CD4-positive, alpha-beta T cell treated with Interleukin-15 for 1 hour (primary cell): Measurements from ENCODE around the gene ACOT11.

Experiments
- DNase-seq: peaks from one replicate; pipeline ENCODE4 v3.0.0-alpha.2; 2020

Gene ACOT11

DNA sequence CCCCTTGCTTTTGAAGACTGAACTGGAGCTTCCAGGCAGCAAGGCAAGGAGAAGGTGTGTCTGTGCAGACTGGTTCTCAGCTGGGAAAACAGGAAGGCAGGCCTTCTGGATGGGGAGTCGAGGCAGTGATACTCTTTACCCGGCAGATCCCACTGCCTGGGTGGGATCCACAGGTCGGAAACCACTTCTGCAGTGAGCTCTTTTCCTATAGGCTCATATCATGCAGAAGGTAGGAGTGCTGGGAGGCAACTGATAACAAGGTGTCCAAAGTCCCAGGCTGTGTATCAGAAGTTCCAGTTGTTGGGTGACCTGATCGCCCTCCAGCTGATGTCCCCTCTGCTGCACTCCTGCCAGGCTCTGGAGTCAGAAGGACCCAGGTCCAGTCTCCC is 17.1 kb downstream of the ACOT11 start:
- DNase-seq, result no peak

DNA sequence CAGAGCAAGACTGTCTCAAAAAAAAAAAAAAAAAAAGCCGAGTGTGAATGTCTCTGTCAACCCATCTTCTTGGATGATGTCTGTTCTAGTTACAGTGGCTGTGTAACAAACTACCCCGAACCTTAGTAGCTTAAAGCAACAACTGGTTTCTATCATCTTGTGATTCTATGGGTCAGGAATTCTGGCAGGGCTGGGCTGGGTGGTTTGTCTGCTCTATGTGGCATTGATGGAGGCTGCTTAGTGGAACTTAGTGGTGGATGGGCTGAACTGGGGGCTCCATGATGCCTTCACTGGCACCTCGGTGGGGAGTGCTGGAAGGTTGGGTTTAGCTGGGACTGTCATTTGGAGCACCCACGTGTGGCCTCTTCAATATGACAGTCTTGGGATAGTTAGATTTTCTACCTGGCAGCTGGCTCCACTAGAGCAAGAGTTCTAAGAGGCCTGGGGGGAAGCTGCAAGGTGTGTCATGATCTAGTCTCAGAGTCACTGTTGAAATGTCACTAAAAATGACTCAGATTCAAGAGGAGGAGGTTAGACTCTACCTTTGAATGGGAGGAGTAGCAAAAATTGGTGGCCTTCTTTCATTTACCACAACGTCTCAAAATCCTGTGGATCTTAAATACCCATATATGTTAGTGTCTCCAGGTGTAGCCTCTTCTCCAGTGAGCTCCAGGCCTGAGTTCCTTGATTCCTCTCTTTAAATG is 18.6 kb downstream of the ACOT11 start:
- no peak for DNase-seq

DNA sequence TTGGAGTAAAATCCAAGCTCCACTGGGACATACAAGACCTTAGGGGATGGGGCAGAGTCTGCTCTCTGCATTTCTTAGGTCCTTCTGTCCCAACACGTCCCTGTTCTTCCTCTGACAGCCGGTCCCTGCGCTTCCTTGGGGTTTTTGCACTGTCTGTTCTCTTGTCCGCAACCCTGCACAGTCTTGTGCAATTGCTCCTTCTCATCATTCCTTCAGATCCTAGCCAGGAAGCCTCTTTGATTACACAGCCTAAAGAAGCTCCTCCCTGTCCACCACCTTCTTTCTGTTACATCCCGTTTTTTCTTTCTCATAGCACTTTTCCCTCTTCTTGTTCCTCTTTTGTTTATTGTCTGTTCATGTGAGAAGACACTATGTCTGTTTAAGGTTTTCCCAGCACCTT is 19.9 kb downstream of the ACOT11 start:
- DNase-seq, result no peak

DNA sequence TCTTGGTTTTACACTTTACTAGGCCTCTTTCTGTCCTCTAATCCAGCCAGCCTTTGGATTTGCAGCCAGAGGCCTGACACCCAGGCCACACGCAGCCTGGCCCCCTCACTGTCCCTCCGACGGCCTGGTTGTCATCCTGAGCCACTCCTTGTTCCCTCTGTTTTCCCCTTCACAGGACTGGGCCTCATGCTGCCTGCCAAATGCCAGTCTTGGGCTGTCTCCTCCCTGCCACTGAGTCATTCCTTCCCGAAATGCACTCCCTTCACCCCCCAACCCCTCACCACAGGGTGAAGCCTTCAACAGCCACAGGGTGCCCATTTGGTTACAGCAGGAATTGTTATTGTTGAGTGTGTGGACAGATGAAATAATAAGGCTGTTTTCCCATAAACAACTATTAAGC is 21.3 kb downstream of the ACOT11 start:
- no peak for DNase-seq

DNA sequence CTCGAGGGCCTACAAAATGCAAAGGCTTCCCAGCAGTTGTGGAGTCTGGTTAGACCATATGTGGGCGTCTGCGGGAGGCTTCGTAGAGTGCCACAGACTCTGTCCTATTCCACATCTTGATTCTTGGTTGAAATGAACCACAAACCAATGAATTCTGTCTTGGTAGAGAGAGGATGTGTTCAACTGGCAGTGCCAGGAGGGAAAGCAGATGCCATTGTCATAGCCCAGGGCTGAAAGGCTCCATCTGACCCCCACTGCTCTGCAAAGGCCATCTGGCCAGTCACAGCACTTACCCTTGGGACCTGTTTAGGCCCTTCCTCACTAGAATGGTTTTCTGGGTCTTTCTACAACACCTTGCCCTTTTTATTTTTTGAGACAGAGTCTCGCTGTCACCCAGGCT is 22.1 kb downstream of the ACOT11 start:
- no peak for DNase-seq

DNA sequence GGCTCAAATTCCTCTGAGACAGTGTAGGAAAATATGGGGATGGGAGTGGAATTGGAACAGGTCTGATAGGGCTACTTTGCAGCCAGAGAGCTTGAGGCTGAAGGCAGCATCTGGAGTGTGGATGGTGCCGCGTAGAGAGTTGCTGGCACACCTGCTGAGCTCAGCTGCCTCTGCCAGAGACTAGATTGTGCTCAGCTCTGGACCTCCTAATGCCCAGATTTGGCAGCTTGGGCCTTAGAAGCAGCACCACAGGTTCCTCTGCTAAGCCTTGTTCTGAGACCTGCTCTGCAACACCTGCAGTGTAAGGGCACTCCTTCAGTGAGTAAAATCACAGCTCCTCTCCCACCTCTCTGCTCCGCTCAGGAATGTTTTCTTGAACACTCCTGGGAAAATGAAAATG is 23.3 kb downstream of the ACOT11 start:
- DNase-seq, result no peak

DNA sequence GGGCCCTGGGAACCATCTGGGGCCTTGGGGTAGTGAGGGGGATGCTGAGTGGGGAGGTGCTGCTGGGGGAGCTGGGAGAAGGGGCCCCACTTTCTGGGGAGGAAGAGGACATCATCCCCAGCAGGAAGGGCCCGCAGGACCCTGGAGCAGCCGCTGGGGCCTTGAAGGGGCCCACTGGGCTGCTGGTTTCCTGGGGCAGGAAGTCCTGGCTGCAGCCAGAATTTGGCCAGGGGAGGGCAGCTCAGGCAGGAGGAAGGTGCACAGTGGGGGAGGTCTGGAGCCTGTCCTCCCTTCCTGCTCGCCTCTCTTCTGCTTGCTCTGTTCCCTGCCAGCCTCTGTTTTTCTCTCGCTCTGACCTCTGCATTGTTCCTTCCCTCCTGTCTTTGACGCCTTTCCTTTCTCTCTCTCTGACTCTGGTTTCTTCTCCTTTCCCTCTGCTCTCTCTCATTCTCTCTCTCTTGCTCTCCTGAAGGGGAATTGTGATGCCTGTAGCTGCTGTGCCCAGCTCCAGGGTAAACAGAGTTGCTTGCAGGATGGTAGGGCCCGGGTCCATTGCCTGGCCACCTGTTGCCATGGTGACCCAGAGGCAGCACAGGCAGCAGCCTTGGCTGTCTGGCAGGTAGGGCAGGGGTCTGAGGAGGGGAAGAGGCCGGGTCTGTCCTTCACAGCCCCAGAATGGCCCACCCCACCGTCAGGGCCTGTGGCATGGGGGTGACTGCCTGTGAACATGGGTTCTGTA is 23.9 kb downstream of the ACOT11 start:
- no peak for DNase-seq

DNA sequence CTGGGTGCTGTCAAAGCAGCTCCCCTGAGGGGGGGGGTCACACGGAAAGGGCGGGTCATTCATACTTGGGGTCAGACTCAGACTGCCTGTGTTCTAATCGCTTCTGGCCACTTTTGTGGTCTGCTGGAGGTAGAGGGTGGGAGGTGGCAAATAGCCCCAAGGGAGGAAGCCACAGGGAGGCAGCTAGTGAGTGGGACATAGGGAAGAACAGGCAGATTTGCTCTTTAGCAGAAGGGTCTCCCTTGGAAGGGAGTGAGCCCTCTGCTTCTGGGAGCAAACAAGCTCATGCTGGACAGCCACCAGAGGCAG is 24.5 kb downstream of the ACOT11 start:
- no peak for DNase-seq

DNA sequence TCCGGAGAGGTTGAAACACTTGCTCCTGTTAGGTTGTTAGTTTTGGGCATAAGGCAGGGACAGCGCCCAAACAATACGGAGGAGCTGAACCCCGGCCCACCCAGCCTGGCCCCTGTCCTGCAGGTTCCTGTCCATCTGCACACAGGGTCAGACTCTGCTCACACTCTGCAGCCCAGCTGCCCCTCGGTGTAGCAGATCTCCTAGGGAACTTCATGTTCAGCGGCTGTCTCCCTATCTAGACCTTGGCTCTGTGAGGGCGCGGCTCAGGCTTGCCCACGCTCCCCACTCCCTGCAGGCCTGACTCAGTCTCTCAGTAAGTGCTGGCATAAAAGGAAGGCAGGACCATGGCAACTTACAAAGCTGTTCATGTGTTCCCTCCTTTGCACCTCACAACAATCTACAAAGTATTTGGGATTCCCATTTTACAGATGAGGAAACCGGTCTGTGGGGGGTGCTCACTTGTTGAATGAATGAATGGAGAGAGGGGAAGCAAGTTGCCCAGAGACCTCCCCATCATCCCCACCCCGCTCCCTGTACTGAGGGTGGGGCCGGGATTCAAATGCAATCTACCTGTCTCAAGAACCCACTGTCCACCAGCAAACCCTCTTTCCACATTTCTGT is 26.2 kb downstream of the ACOT11 start:
- no peak for DNase-seq

DNA sequence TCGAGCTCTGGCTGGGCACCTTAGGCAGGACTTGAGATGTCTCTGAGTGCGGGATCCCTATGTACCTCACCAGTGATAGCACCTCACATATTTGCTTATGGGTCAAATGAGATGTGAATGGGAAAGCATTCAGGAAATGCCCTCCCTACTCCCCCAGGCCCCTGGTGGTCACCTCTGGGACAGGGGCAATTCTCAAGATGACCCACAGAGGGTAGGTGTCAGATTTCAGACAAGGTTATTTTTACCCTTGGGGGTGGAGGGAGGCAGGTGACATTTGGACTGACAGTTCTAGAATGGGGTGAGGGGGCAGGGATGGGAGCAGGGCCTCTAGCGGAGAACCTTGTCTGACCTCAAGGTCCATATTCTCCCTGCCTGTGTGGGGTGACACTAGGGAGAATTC is 27.1 kb downstream of the ACOT11 start:
- DNase-seq, result no peak

DNA sequence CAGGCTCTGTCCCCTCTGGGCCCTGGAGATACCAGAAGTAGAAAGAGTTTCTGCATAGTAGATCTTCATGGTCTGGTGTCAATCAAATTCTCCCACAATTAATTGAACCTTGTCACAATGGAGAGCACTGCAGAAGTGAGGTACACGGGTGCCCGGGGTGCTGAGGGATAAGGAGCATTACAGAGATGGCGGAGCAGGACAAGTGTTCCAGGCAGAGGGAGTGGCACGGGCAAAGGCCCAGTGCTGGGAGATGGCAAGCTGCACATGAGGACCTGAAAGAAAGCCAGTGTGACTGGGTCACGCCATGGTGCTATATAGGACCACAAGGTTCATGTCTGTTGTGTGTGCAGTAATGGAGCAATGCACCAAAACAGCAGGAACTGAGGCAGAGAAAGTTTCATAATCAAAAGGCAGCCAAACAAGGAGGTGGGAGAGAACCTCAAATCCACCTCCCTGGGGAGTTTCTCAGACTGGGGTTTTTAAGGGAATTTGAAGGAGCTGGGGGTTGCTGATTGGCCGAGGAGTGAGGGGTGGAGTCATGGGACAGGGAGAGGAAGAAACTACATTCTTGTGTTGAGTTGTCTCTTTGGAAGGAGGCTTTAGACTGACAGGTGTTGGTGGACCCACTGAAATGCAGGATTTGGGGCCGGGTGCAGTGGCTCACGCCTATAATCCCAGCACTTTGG is 27.7 kb downstream of the ACOT11 start:
- no peak for DNase-seq

DNA sequence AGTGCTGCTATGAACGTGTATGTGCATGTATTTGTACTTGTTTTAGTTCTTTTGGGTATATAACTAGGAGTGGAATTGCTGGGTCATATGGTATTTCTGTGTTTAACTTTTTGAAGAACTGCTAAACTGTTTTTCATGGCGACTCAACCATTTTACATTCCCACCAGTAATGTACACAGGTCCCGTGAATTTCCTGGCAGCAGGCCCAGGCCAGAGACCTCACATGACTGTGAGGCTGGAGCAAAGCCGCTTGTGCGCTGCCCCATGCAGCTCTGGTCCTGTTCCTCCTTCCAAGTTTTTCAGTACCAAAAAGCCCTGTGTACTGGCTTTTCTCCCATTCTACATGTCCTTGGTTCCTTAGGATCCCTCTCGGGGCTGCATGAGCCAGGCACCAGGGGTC is 29.6 kb downstream of the ACOT11 start:
- no peak for DNase-seq

DNA sequence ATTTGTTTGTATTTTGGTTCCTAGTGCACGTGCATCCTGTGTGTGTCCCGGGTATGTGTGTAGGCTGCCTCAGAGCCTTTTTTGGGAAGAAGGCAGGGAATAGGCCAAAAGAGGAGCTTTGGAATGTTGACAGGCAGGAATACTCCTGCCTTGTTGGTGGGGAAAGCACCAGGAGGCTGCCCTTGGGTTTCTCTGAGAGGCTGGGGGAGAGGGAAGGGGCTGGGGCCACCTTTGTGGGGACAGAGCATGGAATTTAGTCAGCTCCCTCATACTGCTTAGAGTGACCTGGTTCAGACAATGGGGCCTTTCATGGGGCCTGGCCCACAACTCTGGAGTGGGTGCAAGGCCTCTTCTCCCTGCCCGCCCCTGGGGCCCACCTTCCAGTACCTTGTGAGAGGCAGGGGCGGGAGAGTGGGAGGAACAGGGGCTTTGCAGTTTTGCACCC is 31.3 kb downstream of the ACOT11 start:
- DNase-seq, result no peak

DNA sequence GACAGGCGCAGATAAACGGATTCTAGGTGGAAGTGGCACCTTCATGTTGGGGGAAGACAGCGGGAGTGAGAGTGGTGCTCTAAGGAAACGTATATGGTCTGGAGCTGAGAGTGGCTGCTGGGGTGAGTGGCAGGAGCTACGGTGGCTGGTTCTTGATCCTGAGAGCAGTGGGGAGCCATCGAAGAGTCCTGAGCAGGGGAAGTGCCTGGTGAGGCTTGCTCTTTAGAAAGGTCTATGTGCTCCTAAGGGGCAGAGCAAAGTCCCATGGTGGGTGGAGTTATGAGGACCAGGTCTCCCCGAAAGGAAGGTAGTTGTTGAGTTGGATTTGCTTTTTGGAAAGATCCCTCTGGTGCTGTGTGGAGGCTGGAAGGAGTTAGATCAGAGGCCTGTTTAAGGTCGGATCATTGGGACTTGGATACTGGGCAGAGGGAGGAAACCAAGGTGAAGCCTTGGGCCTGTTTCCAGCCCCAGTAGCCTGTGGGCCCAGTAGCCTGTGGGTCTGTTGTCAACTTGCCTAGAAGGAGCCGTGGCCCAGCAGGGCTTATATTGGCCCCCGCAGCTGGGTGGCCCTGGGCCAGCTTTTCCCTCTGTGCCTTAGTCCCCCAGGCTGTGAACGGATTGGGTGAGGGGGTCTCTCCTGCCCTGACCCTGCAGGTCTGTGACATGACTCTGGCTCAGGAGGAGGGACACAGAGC is 33.0 kb downstream of the ACOT11 start:
- no peak for DNase-seq

DNA sequence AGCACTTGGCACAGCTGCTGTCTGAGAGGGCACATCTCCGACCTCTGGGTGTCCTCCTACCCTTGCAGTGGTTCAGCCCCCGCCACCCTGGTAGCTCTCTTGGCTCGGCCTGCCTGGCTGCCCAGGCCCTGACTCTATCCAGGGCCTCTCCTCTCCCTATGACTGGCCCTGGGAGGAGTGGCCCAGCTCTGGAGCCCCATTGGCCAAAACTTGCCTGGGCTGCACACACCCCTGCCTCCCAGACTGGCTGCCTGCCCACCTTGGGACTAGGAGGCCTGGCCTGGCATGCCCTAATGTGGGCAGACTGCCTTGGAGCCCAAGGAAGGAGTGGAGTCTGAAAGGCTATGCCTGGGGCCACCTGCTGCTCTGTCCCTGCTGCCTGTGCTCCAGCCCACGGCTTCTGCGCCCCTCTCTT is 33.6 kb downstream of the ACOT11 start:
- no peak for DNase-seq

DNA sequence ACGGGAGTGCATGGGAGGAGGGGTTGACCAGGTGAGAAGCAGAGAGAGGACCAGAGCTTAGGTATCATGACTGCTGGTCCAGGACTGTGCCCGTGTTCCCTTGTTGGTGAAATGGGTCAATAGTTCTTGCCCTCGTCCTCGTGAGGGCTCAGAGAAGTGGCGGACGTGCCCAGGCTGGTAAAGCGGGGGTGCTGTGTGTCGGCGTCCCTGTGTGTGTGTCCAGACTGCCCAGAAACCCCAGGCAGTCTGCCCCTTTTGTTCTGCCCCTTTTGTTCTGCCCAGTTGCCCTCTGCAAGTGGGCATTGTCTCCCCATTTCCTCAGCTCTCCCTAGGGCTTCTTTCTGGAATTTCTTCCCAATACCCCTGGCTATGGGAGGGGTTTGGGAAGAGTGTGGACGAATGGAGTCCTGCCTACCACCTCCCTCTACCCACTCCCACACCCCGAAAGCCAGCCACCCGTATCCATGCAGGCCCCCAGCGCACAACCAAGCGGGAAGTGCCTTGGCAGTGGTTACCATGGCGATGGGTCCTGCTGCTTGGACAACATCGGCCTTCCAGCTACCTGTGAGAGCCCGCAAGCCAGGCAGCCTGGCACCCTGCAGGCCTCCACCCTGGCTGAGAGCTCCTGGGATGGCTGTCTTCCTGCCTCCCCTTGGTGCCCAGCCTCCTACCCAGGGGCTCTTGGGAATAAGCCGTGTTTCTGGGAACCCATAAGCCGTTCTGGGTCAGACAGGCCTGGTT is 34.7 kb downstream of the ACOT11 start:
- DNase-seq, result no peak

DNA sequence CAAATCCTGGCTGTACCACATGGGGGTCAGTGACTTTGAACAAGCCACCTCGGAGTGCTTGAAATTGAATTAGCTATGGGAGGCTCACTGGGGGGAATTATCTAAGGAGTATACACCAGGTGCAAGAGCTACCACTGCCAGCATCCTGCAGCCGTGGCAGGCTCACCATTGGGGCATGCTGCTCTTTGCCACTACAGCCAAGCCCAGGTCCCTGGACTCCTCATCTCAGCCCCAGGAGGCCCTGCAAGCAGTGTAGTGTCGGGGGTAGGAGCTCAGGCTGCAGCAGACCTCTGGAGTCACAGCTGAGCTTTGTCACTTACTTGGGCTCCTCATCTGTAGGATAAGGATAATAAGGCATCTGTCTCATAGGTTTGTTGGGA is 35.3 kb downstream of the ACOT11 start:
- no peak for DNase-seq

DNA sequence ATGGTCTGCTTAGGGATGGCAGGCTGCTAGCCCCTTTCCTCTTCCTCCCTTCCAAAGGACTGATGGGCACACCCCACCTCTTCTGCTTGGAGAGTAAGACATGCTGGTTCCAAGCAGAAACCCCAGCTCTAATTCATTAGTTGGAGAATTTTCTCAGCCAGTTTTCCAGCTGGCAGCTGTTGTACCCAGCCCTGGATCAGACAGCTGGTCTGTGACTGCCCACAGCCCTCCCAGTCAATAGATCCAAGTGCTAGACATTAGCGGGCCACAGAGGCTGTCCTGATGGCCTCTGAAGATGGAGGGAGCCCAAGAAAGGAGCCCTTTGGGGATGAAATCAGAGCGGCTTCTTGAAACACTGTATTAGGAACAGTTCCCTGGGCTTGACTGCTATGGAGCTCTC is 35.8 kb downstream of the ACOT11 start:
- no peak for DNase-seq

DNA sequence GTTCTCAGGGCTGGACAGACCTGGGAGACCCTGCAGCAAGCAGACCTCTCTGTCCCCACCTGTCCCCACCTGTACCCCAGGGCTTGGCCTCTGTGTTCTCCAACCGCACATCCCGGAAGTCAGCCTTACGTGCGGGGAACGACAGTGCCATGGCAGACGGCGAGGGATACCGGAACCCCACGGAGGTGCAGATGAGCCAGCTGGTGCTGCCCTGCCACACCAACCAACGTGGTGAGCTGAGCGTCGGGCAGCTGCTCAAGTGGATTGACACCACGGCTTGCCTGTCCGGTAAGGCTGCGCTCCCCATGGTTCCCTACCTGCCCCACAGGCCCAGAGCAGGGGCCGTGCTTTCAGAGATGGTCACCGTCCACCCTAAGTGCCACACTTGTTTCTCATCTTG is 36.5 kb downstream of the ACOT11 start:
- DNase-seq, result no peak

DNA sequence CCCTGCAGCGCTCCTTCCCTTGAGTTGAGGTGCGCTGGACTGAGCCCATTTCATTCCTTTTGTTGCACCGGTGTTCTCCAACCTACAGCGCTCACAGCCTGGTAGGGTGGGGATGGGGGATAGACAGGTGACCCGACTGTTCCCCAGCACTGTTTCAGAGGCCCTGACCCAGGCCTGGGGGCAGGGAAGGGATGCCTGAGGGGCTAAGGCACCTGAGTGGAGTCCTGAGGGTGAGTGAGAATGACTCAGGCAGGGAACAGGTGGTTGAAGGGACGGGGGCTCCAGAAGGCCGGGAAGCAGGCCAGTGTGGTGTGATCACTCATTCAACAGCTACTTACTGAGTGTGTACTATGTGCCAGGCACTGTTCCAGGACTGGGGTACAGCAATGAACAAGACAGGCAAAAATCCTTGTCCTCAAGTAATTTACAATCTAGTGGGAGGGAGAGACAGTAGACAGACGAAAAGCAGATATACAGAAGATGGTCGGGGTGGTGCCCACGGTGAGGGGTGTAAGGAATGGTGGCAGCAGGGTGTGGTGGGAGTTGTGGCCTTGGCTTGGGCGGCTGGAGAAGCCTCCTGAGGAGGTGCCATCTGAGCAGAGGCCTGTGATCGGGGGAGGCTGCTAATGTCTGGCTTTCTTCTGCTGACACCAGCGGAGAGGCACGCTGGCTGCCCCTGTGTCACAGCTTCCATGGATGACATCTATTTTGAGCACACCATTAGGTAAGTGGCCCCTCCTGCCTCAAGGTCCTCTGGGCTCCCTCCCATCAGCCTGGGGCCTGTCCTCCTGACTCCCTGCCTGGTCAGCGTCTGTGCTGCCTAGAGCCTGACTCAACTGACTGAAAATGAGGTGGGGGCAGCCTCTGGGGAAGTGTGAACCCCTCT is 37.4 kb downstream of the ACOT11 start:
- DNase-seq, result no peak

DNA sequence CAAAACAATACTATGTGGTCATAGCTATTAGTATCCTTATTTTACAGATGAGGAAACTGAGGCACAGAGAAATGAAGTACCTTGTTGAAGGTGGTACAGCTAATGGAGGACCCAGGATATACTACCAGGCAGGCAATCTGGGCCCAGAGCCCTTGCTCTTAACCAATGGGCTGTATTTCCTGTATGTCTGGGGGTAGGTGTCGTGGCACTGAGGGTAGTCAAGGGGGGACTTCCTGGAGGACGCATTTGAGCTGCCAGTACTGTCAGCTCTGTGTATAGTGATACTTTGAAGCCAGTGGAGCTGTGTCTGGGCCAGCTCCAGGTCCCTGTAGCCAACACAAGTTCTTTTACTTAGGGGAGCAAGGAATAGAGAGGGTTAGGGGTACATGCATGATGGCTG is 40.3 kb downstream of the ACOT11 start:
- DNase-seq, result no peak
